C1 segment of cervical spinal cord (tissue), 14 donors: ENCODE data around the gene PLEKHF1.

ENCODE experiments used
- DNase-seq, 14 donors: peaks; one replicate each; lab custom pipeline; 2025; lab: John Stamatoyannopoulos, UW

Gene PLEKHF1

DNA sequence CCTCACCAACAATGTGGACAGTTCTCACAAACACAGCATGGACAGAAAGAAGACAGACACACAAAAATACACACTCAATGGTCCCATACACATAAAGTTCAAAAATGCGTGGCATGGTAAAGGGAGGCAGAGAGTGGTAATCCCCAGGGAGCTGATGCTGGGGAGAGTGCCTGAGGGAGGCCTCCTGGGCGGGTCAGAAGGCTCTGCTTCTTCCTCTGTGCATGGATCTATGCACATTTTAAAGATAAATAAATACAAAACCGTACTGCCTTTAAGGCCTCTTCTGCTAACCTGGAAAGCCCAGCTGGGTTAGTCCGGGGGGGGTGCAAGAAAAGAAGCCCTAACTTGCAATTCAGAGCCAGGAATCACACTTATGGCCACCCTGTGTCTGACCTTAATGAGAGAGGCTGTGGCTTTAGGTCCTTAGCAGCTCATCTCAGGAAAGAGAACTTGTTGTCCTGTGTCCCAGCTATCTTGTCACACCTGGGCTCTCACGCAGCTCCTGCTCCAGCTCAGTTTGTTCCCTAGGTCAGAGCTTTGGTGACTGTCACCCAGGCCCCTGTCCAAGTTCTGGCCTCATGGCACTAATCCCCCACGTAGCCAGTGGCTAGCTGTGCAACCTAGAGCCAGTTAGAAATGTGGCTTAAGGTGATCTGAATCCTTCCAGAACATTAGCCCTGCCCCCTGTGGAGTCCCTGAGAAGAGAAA, 30.7 kb upstream of the PLEKHF1 start:
- no peak for DNase-seq

DNA sequence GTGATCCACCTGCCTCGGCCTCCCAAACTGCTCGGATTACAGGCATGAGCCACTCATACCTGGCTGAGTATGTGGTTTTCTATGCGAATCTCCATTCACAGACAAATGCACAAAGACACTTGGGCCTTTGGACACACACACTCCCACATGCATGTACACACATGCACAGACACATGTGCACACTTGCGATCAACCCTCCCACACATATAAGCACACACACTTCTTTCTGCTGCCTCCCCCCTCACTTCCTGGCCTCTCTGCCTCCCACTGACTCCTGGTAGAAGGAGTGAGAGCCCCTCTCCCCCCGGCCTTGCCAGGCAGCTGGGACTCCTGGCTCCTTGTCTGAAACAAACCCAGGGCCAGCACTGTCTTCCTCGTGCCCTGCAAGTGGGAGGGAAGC, 29.3 kb upstream of the PLEKHF1 start:
- DNase-seq: no peak

DNA sequence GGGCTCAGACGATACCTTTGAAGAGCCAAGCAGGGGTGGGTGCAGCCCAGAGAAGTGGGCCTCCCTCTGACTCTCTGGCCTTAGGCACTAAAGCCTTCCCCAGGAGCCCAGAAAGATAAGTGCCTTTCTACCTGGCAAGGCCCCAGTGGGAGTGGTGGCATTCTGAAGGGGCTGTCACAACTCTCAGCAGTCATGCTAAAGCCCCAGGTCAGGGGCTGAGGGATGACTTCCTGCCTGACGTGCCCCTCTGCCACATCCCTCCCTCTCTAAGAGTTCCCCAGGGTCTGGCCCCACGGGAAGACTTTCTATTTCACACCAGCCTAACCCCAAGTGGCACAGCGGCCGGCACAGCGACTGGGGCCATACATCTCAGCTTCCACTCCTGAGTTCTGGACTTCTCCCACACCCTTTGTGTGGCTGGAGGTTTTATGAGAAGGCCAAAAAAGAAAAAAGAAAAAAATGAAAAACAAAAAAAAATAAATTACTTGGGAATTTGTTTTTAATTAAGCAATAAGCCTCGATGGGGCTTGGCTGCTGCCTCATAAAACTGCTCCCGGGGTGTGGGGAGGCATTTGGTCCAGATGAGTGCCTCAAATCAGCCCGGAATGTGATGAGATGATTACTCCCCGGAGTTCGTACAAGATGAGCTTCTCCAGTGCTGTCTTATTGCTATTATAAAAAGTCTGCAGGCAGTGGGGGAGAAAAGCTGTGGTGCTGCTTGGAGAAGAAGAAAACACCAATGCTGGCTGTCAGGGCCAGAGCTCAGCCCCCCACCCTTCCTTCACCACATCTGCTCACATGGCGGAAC, 28.5 kb upstream of the PLEKHF1 start:
- DNase-seq: no peak

DNA sequence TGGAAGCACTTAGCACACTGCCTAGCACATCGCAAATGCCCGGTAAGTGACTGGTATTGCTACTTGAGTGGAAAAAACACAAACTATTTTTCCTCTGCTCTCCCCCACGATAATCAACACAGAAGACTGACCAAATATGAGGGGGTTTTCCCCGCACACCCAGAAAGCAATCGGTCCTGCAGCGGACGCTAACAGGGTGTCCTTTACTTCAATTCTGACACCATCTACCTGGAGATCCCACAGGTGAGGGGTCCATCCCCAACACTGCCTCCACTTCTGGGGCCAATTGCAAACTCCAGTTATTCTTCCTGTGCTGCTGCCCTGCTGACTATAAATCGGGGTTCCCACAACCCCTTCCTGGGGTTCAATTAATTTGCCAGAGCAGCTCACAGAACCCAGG, 26.2 kb upstream of the PLEKHF1 start:
- DNase-seq: no peak

DNA sequence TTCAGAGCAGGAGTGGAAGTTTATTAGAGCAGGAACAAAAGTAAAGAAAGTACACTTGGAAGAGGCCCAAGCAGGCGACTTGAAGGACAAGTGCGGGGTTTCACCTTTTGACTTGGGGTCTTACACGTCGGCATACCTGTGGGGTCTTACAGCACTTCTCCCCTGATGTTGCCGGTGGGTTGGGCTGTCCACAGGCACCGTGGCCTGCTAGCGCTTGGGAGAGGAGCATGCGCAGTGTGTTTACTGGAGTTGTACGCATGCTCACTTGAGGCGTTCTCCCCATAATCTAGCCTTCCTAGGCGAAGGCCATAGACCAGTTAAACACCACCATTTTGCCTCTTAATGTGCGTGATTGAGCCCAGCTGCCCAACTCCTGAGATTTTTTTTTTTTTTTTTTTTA, 25.0 kb upstream of the PLEKHF1 start:
- DNase-seq: no peak

DNA sequence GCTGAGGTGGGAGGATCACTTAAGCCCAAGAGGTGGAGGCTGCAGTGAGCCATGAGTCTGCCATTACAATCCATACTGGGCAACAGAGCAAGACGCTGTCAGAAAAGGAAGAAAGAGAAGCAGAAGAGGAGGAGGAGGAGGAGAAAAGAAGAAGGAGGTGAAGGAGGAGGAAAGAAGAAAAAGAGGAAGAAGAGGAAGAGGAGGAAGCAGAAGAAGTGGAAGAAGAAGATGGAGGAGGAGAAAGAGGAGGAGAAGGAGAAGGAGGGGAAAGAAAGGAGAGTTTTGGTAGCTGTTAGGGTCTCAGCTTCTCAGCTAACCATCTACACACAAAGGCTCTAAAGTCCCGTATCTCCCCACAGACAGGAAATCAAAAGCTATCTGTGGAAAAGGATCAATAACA, 23.7 kb upstream of the PLEKHF1 start:
- DNase-seq: no peak

DNA sequence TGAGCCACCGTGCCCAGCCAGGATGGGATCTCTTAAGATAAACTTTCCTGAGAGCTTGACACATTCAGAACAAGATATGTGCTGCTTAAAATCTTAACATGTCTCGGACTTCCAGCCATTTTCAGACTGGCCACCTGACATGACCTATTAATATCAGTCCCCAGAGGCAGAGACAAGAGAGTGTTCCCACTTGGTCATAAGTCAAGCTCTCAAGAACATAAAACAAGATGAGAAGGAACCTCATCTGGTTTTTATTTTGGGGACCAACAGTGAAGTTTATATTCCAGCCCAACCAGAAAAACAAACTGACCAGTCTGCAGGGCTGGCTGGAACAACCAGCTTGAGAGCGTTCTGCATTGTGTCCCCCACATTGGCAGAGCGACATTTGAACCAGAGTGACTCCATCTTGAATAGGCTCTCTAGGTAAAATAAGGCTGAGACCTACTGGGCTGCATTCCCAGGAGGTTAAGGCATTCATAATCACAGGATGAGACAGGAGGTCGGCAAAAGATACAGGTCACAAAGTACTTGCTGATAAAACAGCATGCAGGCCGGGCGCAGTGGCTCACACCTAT, 21.8 kb upstream of the PLEKHF1 start:
- no peak for DNase-seq

DNA sequence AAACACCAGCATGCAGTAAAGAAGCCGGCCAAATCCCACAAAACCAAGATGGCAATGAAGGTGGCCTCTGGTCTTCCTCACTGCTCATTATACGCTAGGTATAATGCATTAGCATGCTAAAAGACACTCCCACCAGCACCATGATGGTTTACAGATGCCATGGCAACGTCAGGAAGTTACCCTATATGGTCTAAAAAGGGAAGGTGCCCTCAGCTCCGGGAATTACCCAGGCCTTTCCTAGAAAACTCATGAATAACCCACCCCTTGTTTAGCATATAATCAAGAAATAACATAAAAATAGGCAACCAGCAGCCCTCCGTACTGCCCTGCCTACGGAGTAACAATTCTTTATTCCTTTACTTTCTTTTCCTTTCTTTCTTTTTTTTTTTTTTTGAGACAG, 21.1 kb upstream of the PLEKHF1 start:
- DNase-seq: no peak

DNA sequence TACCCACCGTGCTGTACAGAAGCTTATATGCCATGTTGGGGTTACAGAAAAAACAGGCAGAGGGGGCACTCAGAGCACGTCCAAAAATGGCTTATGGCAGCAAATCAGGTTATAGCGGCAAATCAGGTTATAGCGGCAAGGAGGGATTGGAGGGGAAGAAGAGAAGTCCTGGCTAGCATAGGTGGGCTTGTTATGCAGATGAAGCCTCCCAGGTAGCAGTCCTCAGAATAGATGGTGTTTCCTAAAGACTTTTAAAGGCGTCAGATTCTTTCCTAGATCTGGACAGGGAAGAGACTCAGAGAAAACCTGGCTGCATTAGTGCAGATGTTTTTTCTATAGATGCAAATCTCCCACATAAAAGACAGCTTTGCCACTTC, 19.8 kb upstream of the PLEKHF1 start:
- DNase-seq: no peak

DNA sequence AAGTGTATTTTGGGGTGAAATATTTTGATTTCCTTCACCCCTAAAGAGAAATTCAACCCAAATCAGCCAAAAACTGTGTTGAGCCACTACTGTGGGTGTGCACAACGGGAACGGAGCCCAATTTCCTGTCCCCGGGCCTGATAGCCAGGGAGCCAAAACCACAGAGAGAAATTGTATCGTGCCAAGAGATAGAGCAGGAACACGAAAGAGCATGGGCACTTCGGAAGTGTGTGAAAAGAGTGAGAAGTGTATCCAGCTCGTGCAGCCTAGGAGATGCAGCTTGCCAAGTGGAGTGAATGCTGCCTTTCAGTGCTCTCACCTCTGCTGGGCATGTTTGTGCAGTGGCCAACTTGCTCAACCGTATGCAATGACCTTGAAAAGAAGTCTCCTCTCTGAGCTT, 19.4 kb upstream of the PLEKHF1 start:
- DNase-seq: peak in 2 of 14 donors; percentile 6 to 15

DNA sequence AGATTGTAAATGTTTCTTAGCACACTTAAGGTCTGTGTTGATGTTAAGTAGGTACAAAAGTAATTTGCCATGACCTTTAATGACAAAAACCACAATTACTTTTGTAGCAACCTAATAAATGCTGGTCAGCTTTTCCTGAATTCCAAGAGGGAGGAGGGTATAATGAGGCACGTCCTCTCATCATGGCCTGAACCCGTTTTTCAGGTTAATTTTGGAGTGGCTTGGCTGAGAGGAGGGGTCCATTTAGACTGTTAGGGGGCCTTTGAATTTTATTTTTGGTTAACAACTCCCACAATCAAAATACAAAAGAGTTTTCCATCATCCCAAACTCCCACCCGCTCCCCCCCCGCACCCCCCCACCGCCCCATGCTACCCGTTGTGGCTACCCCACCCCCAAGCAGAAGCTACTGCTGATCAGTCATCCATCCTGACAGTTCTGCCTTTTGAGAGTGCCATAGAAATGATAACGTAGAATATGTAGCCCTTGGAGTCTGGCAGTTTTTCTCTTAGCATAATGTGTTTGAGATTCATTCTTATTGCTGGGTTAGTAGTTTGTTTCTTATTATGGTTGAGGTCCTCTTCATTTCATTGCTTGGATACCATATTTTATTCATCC, 14.4 kb upstream of the PLEKHF1 start:
- no peak for DNase-seq

DNA sequence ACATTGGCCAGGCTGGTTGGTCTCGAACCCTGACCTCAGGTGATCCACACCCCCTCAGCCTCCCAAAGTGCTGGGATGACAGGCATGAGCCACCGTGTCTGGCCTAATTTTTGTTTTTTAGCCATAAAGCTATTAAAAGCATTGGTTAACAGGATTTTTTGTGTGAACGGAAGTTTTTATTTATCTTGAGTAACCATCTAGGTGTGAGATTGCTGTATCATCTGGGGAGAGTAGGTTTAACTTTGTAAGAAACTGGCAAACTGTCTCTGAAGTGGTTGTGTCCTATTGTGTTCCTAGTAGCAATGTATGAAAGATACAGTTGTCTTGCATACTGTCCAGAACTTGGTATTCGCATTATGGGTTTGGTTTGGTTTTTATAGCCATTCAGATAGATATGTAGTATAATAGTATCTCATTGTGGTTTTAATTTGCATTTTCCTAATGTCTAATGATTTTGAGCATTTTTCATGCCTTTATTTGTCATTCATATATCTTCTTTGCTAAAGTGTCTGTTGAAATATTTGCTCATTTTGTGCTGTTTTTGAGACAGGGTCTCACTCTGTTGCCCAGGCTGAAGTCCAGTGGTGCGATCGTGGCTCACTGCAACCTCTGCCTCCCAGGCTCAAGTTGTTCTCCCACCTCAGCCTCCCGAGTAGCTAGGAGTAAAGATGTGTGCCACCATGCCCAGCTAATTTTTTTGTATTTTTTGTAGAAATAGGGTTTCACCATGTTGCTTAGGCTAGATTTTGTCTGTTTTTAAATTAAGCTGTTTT, 13.5 kb upstream of the PLEKHF1 start:
- no peak for DNase-seq

DNA sequence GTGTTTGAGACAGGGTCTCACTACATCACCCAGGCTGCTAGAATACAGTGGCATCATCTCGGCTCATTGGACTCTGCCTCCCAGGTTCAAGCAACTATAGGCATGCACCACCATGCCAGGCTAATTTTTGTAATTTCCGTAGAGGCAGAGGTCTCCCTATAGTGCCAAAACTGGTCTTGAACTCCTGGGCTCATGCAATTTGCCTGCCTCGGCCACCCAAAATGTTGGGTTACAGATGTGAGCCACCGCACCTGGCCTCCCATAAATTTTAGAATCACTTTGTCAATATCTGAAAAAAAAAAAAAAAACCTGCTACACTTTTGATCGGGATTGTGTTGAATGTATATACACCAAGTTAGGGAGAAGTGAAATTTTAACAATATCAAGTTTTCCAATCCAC, 11.9 kb upstream of the PLEKHF1 start:
- DNase-seq: no peak

DNA sequence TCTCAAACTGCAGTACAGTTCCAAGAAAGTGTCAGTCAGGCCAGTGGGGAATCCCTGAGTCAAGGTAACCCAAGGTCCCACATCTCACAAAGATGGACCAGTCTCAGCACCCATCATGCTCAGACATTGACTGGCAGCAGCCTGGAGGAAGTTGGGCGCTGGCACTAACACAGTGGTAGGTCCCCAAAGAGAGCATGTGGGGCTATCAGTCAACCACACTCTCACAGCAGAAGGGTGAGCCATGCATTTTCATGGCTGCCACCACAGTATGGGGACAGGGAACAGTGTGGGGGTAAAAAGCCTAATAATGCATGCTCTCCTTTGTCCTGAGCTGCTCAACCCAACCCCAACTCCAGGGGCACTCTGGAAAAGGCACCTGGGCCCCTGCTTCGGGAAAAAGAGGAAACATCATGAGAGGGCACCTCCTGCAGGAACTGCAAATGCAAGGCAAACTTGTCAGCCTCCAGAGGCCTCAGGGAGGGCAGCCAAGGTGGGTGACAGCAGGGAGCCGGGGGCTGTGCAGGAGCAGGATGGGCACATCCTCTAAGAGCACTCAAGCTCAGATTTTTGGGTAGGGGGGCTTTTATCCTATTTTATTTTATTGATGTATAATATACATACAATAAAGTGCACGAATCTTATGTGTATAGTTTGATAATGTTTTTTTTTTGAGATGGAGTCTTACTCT, 9.5 kb upstream of the PLEKHF1 start:
- no peak for DNase-seq

DNA sequence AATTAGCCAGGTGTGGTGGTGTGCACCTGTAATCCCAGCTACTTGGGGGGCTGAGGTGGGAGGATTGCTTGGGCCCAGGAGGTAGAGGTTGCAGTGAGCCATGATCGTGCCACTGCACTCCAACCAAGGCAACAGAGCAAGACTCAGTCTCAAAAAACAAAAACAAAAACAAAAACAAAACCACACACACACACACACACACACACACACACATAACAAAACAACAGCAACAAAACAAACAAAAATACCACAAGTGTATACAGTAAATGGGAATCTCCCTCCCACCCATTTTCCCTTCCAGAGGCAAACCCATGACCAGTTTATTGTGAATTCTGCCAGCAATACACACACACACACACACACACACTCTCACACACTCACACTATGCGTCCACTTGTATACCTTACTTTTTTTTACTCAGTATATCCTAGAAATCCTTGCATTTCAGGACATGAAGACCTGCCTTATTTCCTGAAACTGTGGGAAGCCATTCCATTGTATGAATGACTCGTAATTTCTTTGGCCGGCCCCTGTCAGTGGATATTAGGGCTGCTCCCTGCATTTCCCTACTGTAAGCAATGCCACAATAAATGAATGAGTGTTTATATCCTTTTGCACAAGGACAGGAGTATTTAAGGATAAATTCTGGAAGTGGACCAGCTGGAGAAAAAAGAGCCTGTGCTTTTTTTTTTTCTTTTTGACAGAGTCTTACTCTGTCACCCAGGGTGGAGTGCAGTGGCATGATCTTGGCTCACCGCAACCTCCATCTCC, 6.9 kb upstream of the PLEKHF1 start:
- DNase-seq: no peak

DNA sequence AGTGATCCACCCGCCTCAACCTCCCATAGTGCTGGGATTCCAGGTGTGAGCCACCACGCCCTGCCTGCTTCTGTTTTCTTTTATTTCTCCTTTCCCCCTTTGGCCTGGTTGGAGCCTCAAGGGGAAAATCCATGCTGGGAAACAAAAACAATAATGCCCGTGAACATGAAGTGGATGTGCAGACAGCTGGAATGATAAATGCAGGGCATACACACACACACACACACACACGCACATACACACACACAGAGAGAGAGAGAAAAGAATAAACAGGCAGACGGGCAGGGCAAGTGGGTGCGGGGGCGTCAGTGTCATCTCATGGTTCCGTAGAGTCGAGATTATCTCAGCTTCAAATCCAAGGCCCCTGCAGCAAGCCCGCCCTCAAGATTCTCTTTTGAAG, 4.4 kb upstream of the PLEKHF1 start:
- no peak for DNase-seq

DNA sequence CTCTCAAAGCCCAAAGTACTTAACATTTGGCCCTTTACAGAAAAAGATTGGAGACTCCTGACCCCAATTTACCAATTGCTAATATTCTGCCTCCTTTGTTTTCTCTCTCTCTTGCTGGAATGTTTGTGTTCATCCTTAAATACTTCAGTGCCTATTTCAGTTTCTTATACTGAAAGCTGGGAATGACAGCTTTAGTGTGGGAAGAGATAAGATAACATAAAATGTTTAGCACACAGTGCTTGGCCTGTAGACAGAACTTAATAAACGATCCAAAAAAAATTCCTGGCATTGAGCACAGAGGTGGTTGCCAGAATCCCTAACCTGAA, 3.0 kb upstream of the PLEKHF1 start:
- DNase-seq: no peak

DNA sequence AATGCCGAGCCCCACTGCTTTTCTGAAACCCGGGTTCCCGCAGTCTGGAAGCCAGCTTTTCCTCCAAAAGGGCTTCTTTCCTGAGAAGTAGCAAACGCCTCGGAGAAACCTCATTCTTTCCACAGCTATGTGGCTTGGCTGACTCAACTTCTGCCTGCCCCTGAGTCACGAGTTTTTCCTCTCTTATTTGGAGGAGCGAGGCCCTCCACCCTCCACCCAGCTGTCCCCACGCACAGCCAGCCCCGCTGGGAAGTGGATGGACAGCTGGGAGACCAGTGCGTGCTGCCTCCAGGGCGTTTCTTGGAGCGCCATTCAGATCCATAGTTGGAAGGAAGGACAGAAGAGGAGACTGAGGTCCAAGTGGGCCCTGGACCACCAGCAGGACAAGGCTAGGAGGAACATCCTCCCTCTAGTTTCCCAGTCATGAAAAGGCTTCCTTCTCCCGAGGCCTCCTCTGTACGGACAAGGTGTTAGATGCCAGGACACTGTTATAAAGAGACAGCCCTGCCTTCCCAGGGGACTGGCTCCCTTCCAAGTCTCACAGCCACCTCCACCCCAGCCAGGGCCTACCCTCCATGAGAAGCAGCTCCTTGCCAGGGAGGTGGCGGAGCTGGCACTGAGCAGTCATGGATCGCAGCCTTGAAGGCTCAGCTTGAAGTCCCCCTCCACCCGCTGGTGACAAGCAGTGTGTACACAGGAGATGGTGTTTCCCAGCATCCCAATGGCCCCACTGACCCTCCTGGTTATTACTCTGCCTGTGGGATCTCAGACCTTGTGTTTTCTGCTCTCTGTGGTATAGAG, 2.5 kb upstream of the PLEKHF1 start:
- peak in 7 of 14 donors; percentile 15 to 74 (median 40) for DNase-seq

DNA sequence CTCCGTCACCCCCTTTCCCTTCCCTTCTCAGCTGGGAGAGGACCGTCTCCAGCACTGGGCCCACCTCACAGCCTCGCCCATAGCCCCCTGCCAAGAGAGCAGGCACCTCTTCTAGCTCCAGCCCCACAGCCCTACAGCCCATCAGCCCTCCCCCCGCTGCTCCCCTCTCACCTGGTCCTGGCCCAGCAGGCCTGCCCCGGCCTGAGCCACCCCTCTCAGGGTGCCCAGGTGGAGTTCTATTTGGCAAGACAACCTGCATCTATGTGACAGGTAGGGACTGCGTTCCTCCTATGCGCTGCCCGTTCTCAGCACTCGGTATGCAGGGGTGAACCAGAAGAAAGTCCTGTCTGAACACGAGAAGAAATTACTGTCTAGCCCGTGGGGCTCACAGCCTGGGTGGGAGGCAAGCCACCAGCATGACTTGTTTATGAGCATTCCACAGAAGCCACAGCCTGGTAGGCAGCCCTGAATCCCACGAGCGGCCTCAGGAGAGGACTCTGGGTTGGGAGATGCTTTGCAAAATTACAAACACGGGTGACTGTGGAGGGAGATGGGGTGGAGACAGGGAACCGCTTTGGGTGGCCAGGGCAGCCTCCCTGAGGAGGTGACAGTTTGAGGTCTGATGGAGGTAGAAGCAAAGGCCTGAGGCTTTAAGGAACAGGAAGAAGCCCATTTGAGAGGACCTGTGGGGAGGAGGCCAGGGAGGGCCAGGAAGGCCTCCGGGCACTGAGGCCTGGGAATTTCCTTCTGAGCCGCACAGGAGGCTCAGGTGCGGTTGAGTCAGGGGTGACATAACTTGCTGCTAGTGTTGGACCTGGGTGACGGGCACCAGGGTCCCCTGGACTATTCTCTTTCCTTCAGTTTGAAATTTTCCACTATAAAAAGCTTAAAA, 1.2 kb upstream of the PLEKHF1 start:
- DNase-seq: no peak
